Measurements from ENCODE around the gene ZNF672. TPM values are rescaled to one million over a fixed set of nuclear protein-coding genes. Genes with fewer than 3 reads are reported as not detected.
"Not testable (repeated sequence)": the region's sequence is repeated elsewhere in the genome, so short reads cannot be mapped to it uniquely, and the experiment has no call there.

The ZNF672 gene
- total RNA-seq, 1 experiment from 2014 or later: 29.1 TPM

- peaks cover 19% of the 10 kb centered on the region for H3K4me1 Mint-ChIP-seq (ENCODE audit: low read depth, unreplicated experiment)
- POLR2A ChIA-PET: interaction anchor here (0.5 to 1.8 kb wide), 5 partner anchors 13 to 48 kb away, joined by 5 to 57 read pairs (median 9); partner anchors contain the start of genes ZNF672 and ZNF692
- no peak for TF ChIP-seq CTCF (IDR thresholded peaks at IDR 0.05; ENCODE audit: insufficient read depth in 1 of 2, low read depth in 1 of 2, low read length in 1 of 2, severe bottlenecking in 1 of 2, unreplicated experiment in 1 of 2)
Measured at GRCh38 chr1:248825573-248825908, 12.5 kb upstream of the ZNF672 start.

GRCh38 chr1:248825909-248826760 lies 11.9 kb upstream of the ZNF672 start, which contains the start of gene SH3BP5L:
Gene SH3BP5L, minus strand, starts transcription at chr1:248825915. Its CDS starts 980 bp downstream, at chr1:248824935.
- Mint-ChIP-seq H3K9me3 (ENCODE audit: unreplicated experiment) (no peaks in the 10 kb centered on the region), H3K4me1 (ENCODE audit: low read depth, unreplicated experiment) (peaks cover 19% of the 10 kb centered on the region), H3K27ac (ENCODE audit: unreplicated experiment) (peak within 1 kb of the TSS; percentile 99), H3K4me3 (ENCODE audit: unreplicated experiment) (peak within 1 kb of the TSS; percentile 95), H3K27me3 (ENCODE audit: insufficient read depth, unreplicated experiment) (no peaks in the 10 kb centered on the region), H3K36me3 (ENCODE audit: insufficient read depth, unreplicated experiment) (peaks cover 9% of the 10 kb centered on the region)
- POLR2A ChIA-PET: interaction anchor here (0.6 to 1.8 kb wide), 8 partner anchors 12 to 81 kb away, joined by 3 to 57 read pairs (median 5); partner anchors contain the start of genes ZNF672 and ZNF692
- H3K9me3 ChIP-seq: no peaks in the 10 kb centered on the region
- peak; percentile 60 to 89 for TF ChIP-seq CTCF (IDR thresholded peaks at IDR 0.05; ENCODE audit: insufficient read depth in 1 of 2, low read depth in 1 of 2, low read length in 1 of 2, severe bottlenecking in 1 of 2, unreplicated experiment in 1 of 2)
- peak; percentile 89 to 93 for DNase-seq
- no peaks in the 10 kb centered on the region for H3K27me3 ChIP-seq (replicated peaks; ENCODE audit: control insufficient read depth, insufficient read depth, low read length)
- peaks cover 8% of the 10 kb centered on the region for H3K4me1 ChIP-seq
- BruUV-seq (replicated peaks): TSS peak; percentile 87
- H3K36me3 ChIP-seq (ENCODE audit: control insufficient read depth, insufficient read depth, low read length): no peaks in the 10 kb centered on the region
- intact Hi-C loops (cut with micrococcal nuclease; ENCODE audit: unreplicated experiment): loop anchor here (1.0 kb wide), 4 partner anchors 12 to 80 kb away; partner anchors contain the start of genes PGBD2 and ZNF672
- CTCF ChIA-PET: interaction anchor here (0.7 to 3.6 kb wide), 4 partner anchors 12 to 47 kb away, joined by 4 to 46 read pairs (median 10); partner anchors contain the start of genes ZNF672 and ZNF692
- peak within 1 kb of the TSS; percentile 82 for H3K4me3 ChIP-seq (ENCODE audit: low read depth, low read length)

More at GRCh38 chr1:248825573-248825908, 12.5 kb upstream of the ZNF672 start:
- CTCF ChIA-PET: interaction anchor here (0.7 to 3.6 kb wide), 4 partner anchors 13 to 48 kb away, joined by 4 to 46 read pairs (median 10); partner anchors contain the start of genes ZNF672 and ZNF692
- Histone ChIP-seq H3K27me3 (replicated peaks; ENCODE audit: control insufficient read depth, insufficient read depth, low read length) (no peaks in the 10 kb centered on the region), H3K36me3 (ENCODE audit: control insufficient read depth, insufficient read depth, low read length) (no peaks in the 10 kb centered on the region), H3K4me3 (ENCODE audit: low read depth, low read length) (peak overlapping the region; percentile 82), H3K9me3 (no peaks in the 10 kb centered on the region), H3K4me1 (peaks cover 8% of the 10 kb centered on the region)
- Mint-ChIP-seq H3K36me3 (ENCODE audit: insufficient read depth, unreplicated experiment) (peaks cover 9% of the 10 kb centered on the region), H3K9me3 (ENCODE audit: unreplicated experiment) (no peaks in the 10 kb centered on the region), H3K27ac (ENCODE audit: unreplicated experiment) (peak overlapping the region; percentile 99), H3K4me3 (ENCODE audit: unreplicated experiment) (peak overlapping the region; percentile 95), H3K27me3 (ENCODE audit: insufficient read depth, unreplicated experiment) (no peaks in the 10 kb centered on the region)
- DNase-seq: no peak
- intact Hi-C loops (cut with micrococcal nuclease; ENCODE audit: unreplicated experiment): no loop called here
- no TSS peak for BruUV-seq (replicated peaks)

- H3K4me1 ChIP-seq: peaks cover 8% of the 10 kb centered on the region
- H3K27me3 Mint-ChIP-seq (ENCODE audit: insufficient read depth, unreplicated experiment): peaks cover 3% of the 10 kb centered on the region
- no peak for DNase-seq
- H3K36me3 ChIP-seq (ENCODE audit: control insufficient read depth, insufficient read depth, low read length): no peaks in the 10 kb centered on the region
- no peak overlapping the region for H3K4me3 Mint-ChIP-seq (ENCODE audit: unreplicated experiment)
- H3K27me3 ChIP-seq (replicated peaks; ENCODE audit: control insufficient read depth, insufficient read depth, low read length): no peaks in the 10 kb centered on the region
- intact Hi-C loops (cut with micrococcal nuclease; ENCODE audit: unreplicated experiment): no loop called here
- no TSS peak for BruUV-seq (replicated peaks)
- H3K4me3 ChIP-seq (ENCODE audit: low read depth, low read length): no peak overlapping the region
- peaks cover 6% of the 10 kb centered on the region for H3K36me3 Mint-ChIP-seq (ENCODE audit: insufficient read depth, unreplicated experiment)
- TF ChIP-seq CTCF (IDR thresholded peaks at IDR 0.05; ENCODE audit: insufficient read depth in 1 of 2, low read depth in 1 of 2, low read length in 1 of 2, severe bottlenecking in 1 of 2, unreplicated experiment in 1 of 2): no peak
- H3K27ac Mint-ChIP-seq (ENCODE audit: unreplicated experiment): no peak overlapping the region
- ChIA-PET POLR2A (no interaction called here), CTCF (interaction anchor here (3.6 kb wide), 1 partner anchor 9 kb away, joined by 46 read pairs; the partner anchor contains the start of gene ZNF672)
- no peaks in the 10 kb centered on the region for H3K9me3 Mint-ChIP-seq (ENCODE audit: unreplicated experiment)
- H3K9me3 ChIP-seq: no peaks in the 10 kb centered on the region
- H3K4me1 Mint-ChIP-seq (ENCODE audit: low read depth, unreplicated experiment): peaks cover 19% of the 10 kb centered on the region
Measured at GRCh38 chr1:248828845-248829244, 9.2 kb upstream of the ZNF672 start.

GRCh38 chr1:248830718-248831017 lies 7.4 kb upstream of the ZNF672 start:
- H3K9me3 ChIP-seq; H3K27ac Mint-ChIP-seq (ENCODE audit: unreplicated experiment); BruUV-seq (replicated peaks); H3K27me3 ChIP-seq (replicated peaks; ENCODE audit: control insufficient read depth, insufficient read depth, low read length); H3K4me3 Mint-ChIP-seq (ENCODE audit: unreplicated experiment); CTCF ChIA-PET; H3K36me3 ChIP-seq (ENCODE audit: control insufficient read depth, insufficient read depth, low read length); H3K36me3 Mint-ChIP-seq (ENCODE audit: insufficient read depth, unreplicated experiment); H3K4me1 ChIP-seq; H3K4me3 ChIP-seq (ENCODE audit: low read depth, low read length); H3K27me3 Mint-ChIP-seq (ENCODE audit: insufficient read depth, unreplicated experiment); DNase-seq; POLR2A ChIA-PET; H3K9me3 Mint-ChIP-seq (ENCODE audit: unreplicated experiment); intact Hi-C loops (cut with micrococcal nuclease; ENCODE audit: unreplicated experiment): not testable (repeated sequence)
- peaks cover 11% of the 10 kb centered on the region for H3K4me1 Mint-ChIP-seq (ENCODE audit: low read depth, unreplicated experiment)

All from Caco-2 (cell line).